Mucosa of descending colon (tissue), 3 donors: ENCODE measurements around the gene STARD6. TPM values are rescaled to one million over a fixed set of nuclear protein-coding genes. Genes with fewer than 3 reads are reported as not detected.

Experiments used
- ATAC-seq: fragments of 200-7000 bp; cut with Tn5 transposase; one replicate; pipeline ENCODE4 v1.9.1; 2020; ENCODE audit warnings: mild to moderate bottlenecking, moderate library complexity
- DNase-seq, 3 donors: peaks; one replicate each; pipeline ENCODE4 v3.0.0-alpha.2; 2020
- H3K36me3 ChIP-seq: fragments of 200-600 bp; one replicate; pipeline ENCODE4 v1.8.0; 2021; ENCODE audit warnings: low read depth, mild to moderate bottlenecking
- H3K4me1 ChIP-seq: fragments of 200-600 bp; one replicate; pipeline ENCODE4 v1.8.0; 2021; ENCODE audit warnings: low read depth, mild to moderate bottlenecking
- H3K4me3 ChIP-seq: fragments of 200-600 bp; one replicate; pipeline ENCODE4 v1.8.0; 2021; ENCODE audit warnings: mild to moderate bottlenecking
- H3K9me3 ChIP-seq: fragments of 200-600 bp; one replicate; pipeline ENCODE4 v1.8.0; 2021; ENCODE audit warnings: mild to moderate bottlenecking
- CTCF ChIP-seq: fragments of 200-600 bp; IDR thresholded peaks from one replicate; pipeline ENCODE4 v1.8.0; 2022; ENCODE audit warnings: antibody characterized with exemption, mild to moderate bottlenecking
- intact Hi-C, 2 donors: fragments of 100-400 bp; cut with DNase I in 1 of 2; cut with micrococcal nuclease in 1 of 2; formaldehyde crosslinking; loops; one replicate each; pipeline versions ENCODE4 v1.11.0 to v1.11.1; 2022; cut with DNase I, micrococcal nuclease
- total RNA-seq, 3 donors: library from RNA; stranded (reverse); fragmentation: NEBNext Ultra II Directional in 2 of 3; extraction: Animal tissue kit (Norgen Biotek cat#: 25700) in 2 of 3; gene quantifications; one replicate each; pipeline versions ENCODE4 v1.2.1 to v1.2.4, GENCODE V29; 2021 to 2023
- donor health status: DM: no; HTN: no; CAD: no; lungs with moderate emphysema.
- donor health status: DM: no; HTN: no; CAD: no.
- donor health status: DM: no; HTN: yes; CAD: no.

The STARD6 gene
- total RNA-seq, 3 donors from 2014 or later, result not detected

- no peak for TF ChIP-seq CTCF
- H3K4me1 ChIP-seq, result no peaks in the 10 kb centered on the region
- intact Hi-C loops, result no loop called here
- H3K4me3 ChIP-seq, result peak overlapping the region; percentile 54
- H3K9me3 ChIP-seq, result no peaks in the 10 kb centered on the region
- no peaks in the 10 kb centered on the region for H3K36me3 ChIP-seq
- DNase-seq, result no peak
- ATAC-seq, result peak; percentile 27
These were observed 910 bp upstream of the STARD6 start for GRCh38 chr18:54358495-54359040.

- DNase-seq, result peak in 1 of 3 donors; percentile 9
- TF ChIP-seq CTCF, result no peak
- ATAC-seq, result peak; percentile 14
- intact Hi-C loops, result no loop called here
- Histone ChIP-seq H3K4me3 (peak overlapping the region; percentile 54), H3K36me3 (no peaks in the 10 kb centered on the region), H3K4me1 (no peaks in the 10 kb centered on the region), H3K9me3 (no peaks in the 10 kb centered on the region)
These were observed 487 bp downstream of the STARD6 start for GRCh38 chr18:54357082-54357659.

- H3K4me3 ChIP-seq, result no peak overlapping the region
- DNase-seq (no peak), ATAC-seq (no peak)
- no peaks in the 10 kb centered on the region for H3K9me3 ChIP-seq
- intact Hi-C loops, result no loop called here
- H3K4me1 ChIP-seq, result no peaks in the 10 kb centered on the region
- no peak for TF ChIP-seq CTCF
- no peaks in the 10 kb centered on the region for H3K36me3 ChIP-seq
These were observed 6.5 kb downstream of the STARD6 start for GRCh38 chr18:54351186-54351585.

- Histone ChIP-seq H3K4me1 (no peaks in the 10 kb centered on the region), H3K9me3 (no peaks in the 10 kb centered on the region), H3K36me3 (no peaks in the 10 kb centered on the region), H3K4me3 (no peak overlapping the region)
- no peak for TF ChIP-seq CTCF
- no peak for ATAC-seq
- intact Hi-C loops, result no loop called here
- DNase-seq, result no peak
These were observed 19.4 kb downstream of the STARD6 start for GRCh38 chr18:54338230-54338629.

- Histone ChIP-seq H3K4me1 (no peaks in the 10 kb centered on the region), H3K4me3 (no peak overlapping the region), H3K36me3 (no peaks in the 10 kb centered on the region), H3K9me3 (no peaks in the 10 kb centered on the region)
- ATAC-seq (no peak), DNase-seq (no peak)
- intact Hi-C loops, result no loop called here
- TF ChIP-seq CTCF, result no peak
These were observed 22.0 kb downstream of the STARD6 start for GRCh38 chr18:54335638-54336173.
